ENCODE results near the gene PCDH9. TPM values are rescaled to one million over a fixed set of nuclear protein-coding genes. Genes with fewer than 3 reads are reported as not detected.

PCDH9 gene
- total RNA-seq, 1 experiment from 2014 or later: 4.2 TPM

- TF ChIP-seq POLR2AphosphoS5 (IDR thresholded peaks at IDR 0.05; ENCODE audit: low read depth, low read length) (no peak), CTCF (IDR thresholded peaks at IDR 0.05) (no peak), TCF7L2 (IDR thresholded peaks at IDR 0.05; ENCODE audit: low read depth, low read length) (no peak), REST (IDR thresholded peaks at IDR 0.05; ENCODE audit: insufficient read depth in 1 of 2, low read depth in 2 of 2, low read length in 1 of 2) (no peak)
- intact Hi-C loops (cut with micrococcal nuclease; ENCODE audit: unreplicated experiment): no loop called here
- Histone ChIP-seq H3K4me1 (ENCODE audit: control insufficient read depth, insufficient read depth, low read length) (no peaks in the 10 kb centered on the region; the same call in 1 of the 2 replicates), H3K36me3 (ENCODE audit: control insufficient read depth, insufficient read depth, low read length) (no peaks in the 10 kb centered on the region), H3K4me3 (ENCODE audit: low read depth in 2 of 2, low read length in 2 of 2) (no peak overlapping the region), H3K9me3 (ENCODE audit: control insufficient read depth, insufficient read depth, low read depth, low read length) (no peaks in the 10 kb centered on the region), H3K27ac (ENCODE audit: low read length) (no peak overlapping the region), H3K27me3 (ENCODE audit: control insufficient read depth, insufficient read depth, low read length) (no peaks in the 10 kb centered on the region)
- in situ Hi-C loops (cut with HindIII; ENCODE audit: low pct_unique_long_range_greater_than_20kb, low sequenced_read_pairs): no loop called here
- ATAC-seq (no peak), DNase-seq (ENCODE audit: low read depth, low spot score) (no peak)
- POLR2A ChIA-PET: no interaction called here
- CTCF ChIA-PET: no interaction called here
- no TSS peak for BruUV-seq (replicated peaks)
These were observed 94.8 kb downstream of the PCDH9 start for GRCh38 chr13:67135356-67135755.

DNA sequence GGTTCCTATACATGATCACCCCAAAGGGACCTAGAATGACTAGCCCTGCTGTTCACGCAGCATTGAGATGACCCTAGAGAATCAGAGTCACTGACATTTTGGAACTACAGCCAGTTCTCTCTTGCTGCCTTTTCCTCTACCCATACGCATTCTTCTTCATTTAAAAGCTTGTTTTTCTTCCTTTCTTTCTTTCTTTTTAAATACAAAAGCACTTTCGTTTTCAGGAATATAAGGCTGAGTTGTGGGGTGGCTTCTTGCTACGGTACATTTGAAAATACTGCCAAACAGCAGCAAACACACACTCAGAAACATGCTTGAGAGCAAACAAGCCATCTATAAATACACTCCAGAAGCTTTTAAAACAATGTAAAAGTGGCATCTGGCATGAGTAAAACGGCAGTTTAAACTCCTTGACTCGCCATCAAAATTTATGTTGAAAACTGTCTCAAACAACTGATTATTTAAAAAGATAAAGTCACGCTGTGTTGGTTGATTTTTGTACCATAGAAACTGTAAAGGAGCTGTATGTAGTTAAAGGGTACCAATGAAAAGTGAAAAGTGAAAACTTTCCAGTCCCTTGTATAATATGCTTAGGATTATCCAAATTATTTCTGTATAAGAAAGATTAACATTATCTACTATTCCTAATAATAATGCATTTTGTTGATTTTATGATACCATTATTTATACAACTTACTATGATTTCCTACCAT, 95.6 kb downstream of the PCDH9 start:
- H3K27me3 ChIP-seq (ENCODE audit: control insufficient read depth, insufficient read depth, low read length): no peaks in the 10 kb centered on the region
- H3K27ac ChIP-seq (ENCODE audit: low read length): no peak overlapping the region
- no peaks in the 10 kb centered on the region for H3K9me3 ChIP-seq (ENCODE audit: control insufficient read depth, insufficient read depth, low read depth, low read length)
- in situ Hi-C loops (cut with HindIII; ENCODE audit: low pct_unique_long_range_greater_than_20kb, low sequenced_read_pairs): no loop called here
- no peaks in the 10 kb centered on the region; the same call in 1 of the 2 replicates for H3K4me1 ChIP-seq (ENCODE audit: control insufficient read depth, insufficient read depth, low read length)
- BruUV-seq (replicated peaks): no TSS peak
- ChIA-PET CTCF (no interaction called here), POLR2A (no interaction called here)
- DNase-seq (ENCODE audit: low read depth, low spot score): no peak
- intact Hi-C loops (cut with micrococcal nuclease; ENCODE audit: unreplicated experiment): no loop called here
- no peaks in the 10 kb centered on the region for H3K36me3 ChIP-seq (ENCODE audit: control insufficient read depth, insufficient read depth, low read length)
- peak overlapping the region in 1 of 2 experiments; percentile 2; a peak in 1 of 4 replicates for H3K4me3 ChIP-seq (ENCODE audit: low read depth in 2 of 2, low read length in 2 of 2)
- ATAC-seq: no peak
- TF ChIP-seq TCF7L2 (IDR thresholded peaks at IDR 0.05; ENCODE audit: low read depth, low read length) (no peak), POLR2AphosphoS5 (IDR thresholded peaks at IDR 0.05; ENCODE audit: low read depth, low read length) (no peak)

GRCh38 chr13:67133476-67133875, 96.7 kb downstream of the PCDH9 start:
- ChIA-PET POLR2A (no interaction called here), CTCF (no interaction called here)
- BruUV-seq (replicated peaks): no TSS peak
- DNase-seq (ENCODE audit: low read depth, low spot score) (no peak), ATAC-seq (no peak)
- Histone ChIP-seq H3K4me3 (ENCODE audit: low read depth in 2 of 2, low read length in 2 of 2) (no peak overlapping the region), H3K27ac (ENCODE audit: low read length) (no peak overlapping the region), H3K9me3 (ENCODE audit: control insufficient read depth, insufficient read depth, low read depth, low read length) (no peaks in the 10 kb centered on the region), H3K4me1 (ENCODE audit: control insufficient read depth, insufficient read depth, low read length) (no peaks in the 10 kb centered on the region; the same call in 1 of the 2 replicates), H3K36me3 (ENCODE audit: control insufficient read depth, insufficient read depth, low read length) (no peaks in the 10 kb centered on the region), H3K27me3 (ENCODE audit: control insufficient read depth, insufficient read depth, low read length) (no peaks in the 10 kb centered on the region)
- intact Hi-C loops (cut with micrococcal nuclease; ENCODE audit: unreplicated experiment): no loop called here
- TF ChIP-seq SIN3A (IDR thresholded peaks at IDR 0.05; ENCODE audit: borderline replicate concordance, insufficient read depth, low read depth, low read length) (no peak), TCF7L2 (IDR thresholded peaks at IDR 0.05; ENCODE audit: low read depth, low read length) (no peak), CTCF (IDR thresholded peaks at IDR 0.05) (no peak), REST (IDR thresholded peaks at IDR 0.05; ENCODE audit: insufficient read depth in 1 of 2, low read depth in 2 of 2, low read length in 1 of 2) (no peak), POLR2AphosphoS5 (IDR thresholded peaks at IDR 0.05; ENCODE audit: low read depth, low read length) (no peak)
- in situ Hi-C loops (cut with HindIII; ENCODE audit: low pct_unique_long_range_greater_than_20kb, low sequenced_read_pairs): no loop called here
